Kidney glomerular epithelial cell (primary cell): ENCODE results near the gene RAB41.
"Not testable (repeated sequence)": the region's sequence is repeated elsewhere in the genome, so short reads cannot be mapped to it uniquely, and the experiment has no call there.

ENCODE experiments used
- DNase-seq: peaks from one replicate; lab custom pipeline; 2025; lab: John Stamatoyannopoulos, UW

RAB41 gene

DNA sequence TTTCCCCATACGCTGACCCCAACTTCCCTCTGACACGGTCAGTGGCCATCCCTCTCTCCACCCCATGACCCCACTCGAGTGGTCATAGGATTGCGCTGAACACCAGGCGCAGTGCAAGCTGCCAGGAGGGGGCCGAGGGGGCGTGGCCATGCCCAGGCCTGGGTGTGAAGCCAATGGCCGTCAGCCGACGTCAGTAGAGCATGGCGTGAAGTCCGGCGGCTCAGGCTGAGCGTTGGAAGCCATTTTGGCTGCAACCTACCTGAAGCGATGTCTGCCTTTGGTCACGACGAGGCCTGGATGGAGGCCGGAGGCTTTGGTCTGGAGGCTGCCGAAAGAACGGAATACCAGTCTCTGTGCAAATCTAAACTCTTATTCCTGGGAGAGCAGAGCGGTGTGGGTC, at the start of gene RAB41:
TSS of gene RAB41 (plus strand) at position 222 of the 400 bp plus-strand sequence. CDS start at position 268, 46 bp downstream.
- no peak for DNase-seq

DNA sequence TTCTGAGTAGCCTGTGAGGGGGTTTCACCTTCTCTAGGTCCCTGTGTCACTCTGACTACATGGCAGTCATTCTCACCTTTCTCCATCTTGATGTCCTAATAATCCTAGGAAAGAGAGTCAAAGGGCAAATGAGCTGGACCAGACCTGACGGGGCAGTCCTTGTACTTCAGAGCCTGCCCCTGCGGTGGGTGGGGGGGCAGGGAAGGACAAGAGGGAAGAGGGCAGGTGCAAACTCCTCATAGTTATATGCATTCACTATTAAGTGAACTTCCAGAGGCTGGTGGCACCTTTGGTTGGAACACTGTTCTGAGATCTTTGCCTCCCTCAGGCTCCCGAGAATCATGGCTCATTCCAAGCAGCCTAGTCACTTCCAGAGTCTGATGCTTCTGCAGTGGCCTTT, 47.6 kb upstream of the RAB41 start, which contains the start of gene AWAT1:
TSS of gene AWAT1 (plus strand) at position 301 of the 400 bp plus-strand sequence. CDS start at position 342, 41 bp downstream.
- DNase-seq = no peak

DNA sequence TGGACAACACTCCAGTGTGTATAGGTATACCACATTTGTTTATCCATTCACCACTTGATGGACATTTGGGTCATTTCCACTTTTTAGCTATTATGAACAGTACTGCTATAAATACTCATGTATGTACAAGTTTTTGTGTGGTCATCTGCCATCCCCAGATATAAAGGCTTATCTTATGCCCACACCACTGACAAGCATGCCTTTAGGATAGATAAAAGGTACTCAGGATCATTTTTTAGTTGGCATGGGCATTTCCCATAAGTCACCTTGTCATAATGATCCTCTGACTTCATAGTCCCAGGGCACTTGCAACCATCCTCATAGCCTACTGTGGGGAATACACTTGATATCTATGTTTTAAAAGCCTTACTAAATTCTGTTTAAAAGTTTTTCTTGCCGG, 41.2 kb upstream of the RAB41 start:
- no peak for DNase-seq

DNA sequence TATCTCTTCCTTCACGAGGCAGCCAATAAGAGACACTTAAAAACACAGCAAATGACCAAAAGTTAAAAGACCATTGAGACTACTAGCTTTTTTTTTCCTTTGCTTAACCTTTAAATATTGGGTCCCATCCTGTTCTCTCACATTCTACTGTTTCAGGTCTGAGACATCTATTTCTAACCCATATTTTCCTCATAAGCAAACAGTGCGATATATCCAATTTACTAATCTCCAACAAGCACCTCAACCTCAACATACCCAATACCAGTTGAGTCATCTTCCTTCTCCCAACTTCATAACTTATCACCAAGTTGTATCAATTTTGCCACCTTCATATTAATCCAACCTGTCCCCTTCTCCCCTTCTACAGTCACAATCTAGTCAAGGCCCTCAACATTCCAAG, 40.5 kb upstream of the RAB41 start:
- DNase-seq = no peak

DNA sequence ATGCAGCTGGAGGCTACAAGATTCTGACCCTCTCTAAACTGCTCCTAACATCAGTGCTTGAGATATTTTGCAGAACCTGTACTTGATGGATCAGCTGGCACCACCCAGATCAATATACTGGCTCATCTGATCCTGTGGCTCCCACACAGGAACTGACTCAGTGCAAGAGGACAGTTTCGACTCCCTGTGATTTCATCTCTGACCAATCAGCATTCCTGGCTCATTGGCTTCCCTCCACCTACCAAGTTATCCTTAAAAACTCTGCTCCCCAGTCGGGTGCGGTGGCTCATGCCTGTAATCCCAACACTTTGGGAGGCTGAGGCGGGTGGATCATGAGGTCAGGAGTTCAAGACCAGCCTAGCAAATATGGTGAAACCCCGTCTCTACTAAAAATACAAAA, 38.4 kb upstream of the RAB41 start:
- not testable (repeated sequence) for DNase-seq

DNA sequence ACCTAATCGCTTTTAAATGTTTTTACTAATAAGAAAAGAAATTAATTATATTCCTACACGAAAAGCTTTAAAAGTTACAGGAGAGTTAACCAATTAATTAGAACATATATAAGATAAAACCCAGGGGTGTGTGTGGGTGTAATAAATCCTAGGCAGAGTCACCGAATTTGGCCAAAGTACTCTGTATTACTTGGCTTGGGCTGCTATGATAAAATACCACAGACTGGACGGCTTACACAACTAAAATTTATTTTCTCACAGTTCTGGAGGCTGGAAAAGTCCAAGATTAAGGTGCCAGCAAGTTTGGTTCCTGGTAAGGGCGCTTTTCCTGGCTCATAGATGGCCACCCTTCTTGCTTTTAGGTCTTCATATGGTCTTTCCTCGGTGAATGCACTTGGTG, 37.1 kb upstream of the RAB41 start:
- no peak for DNase-seq

DNA sequence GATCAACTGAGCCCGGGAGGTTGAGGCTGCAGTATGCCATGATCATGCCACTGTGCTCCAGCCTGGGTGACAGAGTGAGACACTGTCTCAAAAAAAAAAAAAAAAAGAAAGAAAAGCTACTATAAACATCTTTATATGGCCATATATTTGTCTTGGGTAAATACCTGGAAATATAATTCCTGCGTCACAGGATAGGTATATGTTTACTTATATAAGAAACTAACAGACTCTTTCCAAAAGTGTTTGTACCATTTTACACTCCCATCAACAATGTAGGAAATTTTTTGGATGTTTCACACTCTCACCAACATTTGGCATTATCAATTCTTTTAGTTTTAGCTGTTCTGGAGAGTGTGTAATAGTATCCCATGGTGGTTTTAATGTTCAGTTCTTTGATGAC, 34.7 kb upstream of the RAB41 start:
- DNase-seq = no peak

DNA sequence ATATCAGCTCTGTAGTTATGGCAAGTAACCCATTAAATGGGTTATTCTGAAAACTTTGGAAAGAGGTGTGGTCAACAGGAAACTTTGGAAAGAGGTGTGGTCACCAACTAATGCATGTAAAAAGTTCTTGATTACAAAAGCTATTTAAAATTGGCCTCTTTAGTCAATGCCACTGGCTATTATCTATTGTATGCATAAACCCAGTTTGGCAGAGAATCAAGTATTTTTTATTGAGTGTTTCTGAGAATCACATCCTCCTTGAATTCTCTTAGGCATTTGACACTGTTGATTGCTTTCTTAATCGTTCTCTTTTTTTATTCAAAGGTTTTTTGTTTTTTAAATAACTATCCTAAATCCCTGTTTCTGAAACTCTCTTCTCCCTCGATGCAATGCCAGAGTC, 29.5 kb upstream of the RAB41 start:
- no peak for DNase-seq

DNA sequence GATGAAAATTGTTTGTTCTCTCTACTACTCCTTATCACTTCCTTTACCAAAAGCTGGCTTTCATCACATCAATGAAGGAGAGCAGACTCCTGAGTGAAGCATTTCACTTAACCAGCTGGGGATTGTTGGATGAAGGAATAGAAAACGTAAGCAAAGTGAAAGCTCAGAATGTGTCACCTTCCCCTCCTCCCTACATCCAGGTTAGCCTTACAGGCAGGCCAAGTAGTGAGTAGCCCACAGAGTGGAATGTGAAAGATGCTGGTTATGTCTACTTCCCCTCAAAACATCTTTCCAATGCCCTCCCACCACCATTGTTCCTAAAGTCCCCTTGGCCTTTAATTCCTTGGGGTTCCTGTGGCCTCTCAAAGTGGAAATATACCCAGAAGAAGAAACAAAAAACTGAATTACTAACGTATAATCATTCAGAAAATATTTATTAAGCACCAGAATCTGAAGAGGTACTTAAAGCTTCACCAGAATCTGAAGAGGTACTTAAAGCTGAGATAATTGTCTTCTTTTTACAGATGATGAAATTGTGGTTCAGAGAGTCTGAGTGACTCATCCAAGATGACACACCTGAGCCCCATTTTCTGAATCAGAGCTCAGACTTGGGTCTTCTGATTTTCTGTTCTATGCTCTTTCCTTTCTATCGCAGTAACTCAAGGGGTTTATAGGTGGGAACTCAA, 28.5 kb upstream of the RAB41 start:
- DNase-seq = peak; percentile 26

DNA sequence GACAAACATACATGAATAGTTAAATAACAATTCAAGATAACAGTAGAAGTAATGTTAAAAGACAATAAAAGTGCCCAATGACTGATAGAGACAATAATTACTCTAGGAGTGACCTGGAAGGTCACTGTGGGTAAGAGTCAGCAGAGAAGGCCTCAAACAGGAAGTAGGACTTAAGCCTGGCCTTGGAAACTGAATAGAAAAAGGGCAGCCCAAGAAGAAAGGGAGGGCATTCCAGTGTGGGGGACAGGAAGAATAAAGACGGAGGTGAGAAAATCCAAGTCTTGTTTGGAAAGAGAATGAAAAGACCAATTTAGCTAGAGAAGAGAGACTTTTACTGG, 27.9 kb upstream of the RAB41 start:
- peak; percentile 26 for DNase-seq

DNA sequence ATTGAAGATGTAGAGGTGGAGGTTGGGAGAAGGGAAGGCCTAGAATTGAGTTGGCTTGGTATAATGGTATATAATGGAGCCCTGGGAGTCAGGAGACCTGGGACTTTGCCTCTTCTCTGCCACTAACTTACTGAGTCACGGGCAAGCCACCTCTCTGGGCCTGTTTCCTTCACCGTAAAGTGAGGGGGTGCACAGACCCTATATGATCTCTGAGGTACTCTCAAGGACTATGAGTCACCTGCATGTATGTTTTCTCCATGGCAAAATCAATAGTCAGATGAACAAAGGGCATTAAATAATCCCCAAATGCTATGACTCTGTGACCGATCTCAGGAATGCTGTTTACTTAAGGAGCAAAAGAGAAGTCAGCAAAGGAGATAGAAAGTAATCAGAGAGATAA, 27.1 kb upstream of the RAB41 start:
- DNase-seq = no peak

DNA sequence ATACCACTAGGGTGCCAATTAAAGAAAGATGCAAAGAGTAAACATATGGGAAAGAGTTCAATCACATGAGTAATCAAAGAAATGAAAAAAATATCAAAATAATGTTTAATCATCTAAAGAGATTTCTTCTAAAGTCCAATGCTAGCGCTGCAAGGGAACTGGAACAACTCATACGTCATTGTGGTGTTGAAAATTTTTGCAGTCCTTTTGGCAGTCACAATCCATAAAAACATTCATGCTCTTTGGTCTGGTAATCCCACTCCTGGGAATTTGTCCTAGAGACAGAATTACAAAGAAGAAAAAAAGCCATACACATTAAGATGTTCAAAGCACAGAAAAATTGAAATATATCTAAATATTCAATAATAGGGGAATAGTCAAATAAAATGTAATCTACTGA, 26.5 kb upstream of the RAB41 start:
- DNase-seq = no peak

DNA sequence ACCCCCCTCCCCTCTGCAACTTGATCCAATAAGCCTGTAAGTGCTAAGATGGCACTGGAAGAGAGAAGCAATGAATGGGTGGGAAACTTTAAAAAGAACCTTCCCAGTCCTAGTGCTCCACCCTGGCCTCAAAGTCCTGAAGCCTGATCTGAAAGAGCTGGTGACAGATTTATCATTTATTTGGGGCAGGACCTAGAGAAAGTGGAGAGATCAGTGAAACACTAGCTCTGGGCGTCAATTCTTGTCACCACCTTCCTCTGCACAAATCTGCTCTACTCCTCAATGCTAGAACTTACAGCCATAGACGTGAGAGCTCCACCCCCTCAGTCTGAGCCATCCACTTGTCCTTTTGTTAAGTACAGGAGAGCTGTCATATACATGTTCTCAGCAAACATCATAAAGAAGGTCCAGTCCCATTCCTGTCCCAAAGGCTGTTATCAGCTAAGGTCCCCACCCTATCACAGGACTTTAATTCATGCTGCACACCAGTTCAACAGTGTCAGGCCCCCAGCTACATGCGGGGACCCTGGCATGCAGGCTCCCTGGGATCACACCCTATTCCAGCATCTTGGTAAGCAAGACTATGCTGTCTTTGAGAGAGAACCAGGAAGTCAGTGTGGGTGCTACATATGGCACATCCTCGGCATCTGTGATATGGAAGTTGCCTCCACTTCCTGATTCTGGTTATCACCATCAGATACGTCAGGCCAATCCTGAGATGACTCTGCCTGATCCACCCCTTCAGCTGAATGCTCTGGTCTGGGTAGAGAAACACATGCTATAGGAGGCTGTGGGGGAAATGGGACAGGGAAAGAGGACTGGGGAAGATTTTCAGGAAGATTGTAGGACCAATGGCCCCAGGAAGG, 24.3 kb upstream of the RAB41 start:
- no peak for DNase-seq

DNA sequence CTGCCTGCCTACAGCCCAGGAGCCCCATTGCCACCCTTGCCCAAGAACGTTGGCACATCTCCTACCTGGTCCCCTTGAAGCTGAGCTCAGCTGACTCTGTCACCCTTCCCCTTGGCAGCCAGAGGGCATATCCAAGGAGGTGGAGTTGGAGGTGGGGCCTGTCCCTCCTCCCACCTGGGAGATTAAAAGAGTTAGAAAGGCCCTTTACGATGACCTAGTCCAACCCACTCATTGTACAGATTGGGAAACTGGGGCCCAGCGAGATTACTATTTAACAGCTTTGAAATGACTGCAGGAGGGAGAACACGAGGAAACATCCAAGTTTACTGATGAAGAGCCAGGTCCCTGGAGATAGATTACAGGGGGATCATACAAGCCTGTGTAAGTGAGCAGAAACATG, 21.9 kb upstream of the RAB41 start, which contains the start of gene P2RY4:
TSS of gene P2RY4 (minus strand) at position 101 of the 400 bp plus-strand sequence. CDS start 580 bp downstream, outside the sequence.
- DNase-seq = no peak

DNA sequence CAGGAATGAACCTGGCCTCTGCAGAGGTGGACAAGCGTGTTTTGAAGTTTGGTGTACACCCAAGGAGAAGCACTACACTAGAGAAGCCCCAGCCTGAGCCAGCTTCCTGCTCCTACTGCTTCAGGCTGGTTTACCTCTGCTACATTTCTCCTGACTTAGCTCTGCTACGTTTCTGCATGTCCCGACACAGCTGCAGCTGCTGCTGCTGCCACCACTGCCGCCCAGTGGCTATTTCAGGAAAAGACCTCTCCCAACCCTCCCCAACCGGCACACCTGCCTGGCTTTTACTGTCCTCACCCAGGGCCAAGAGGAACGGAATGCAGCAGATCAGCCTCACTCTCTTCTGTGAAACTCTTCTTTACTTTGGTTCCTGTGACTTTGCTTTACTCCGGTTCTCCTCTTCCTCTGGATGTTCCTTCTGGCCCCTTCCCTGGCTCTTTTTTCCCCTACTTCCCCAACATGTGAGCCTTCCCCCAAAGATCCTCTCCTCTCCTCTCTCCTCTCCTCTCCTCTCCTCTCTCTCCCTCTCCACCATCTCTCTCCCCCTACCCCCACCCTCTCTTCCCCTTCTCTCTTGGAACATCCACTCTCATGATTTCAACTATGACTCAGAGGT, 18.9 kb upstream of the RAB41 start:
- peak; percentile 3 for DNase-seq

DNA sequence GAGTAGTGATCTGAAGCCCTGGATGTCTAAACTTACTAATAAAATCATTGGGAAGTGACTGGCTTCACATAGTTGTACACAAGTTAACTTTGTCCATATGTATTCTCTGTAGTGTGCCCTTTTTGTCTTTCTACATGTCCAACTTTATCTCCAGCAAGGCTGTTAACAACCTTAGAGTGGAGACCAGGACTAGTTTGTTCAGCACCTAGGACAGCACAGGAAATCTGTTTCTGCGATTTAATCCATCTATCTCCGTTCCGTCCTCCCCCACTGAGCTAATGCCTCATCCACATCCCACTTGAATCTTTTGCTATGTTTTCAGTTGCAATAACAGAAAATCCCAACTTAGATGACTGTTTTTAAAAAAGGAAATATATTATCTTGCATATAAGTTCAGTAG, 17.2 kb upstream of the RAB41 start:
- DNase-seq = no peak

DNA sequence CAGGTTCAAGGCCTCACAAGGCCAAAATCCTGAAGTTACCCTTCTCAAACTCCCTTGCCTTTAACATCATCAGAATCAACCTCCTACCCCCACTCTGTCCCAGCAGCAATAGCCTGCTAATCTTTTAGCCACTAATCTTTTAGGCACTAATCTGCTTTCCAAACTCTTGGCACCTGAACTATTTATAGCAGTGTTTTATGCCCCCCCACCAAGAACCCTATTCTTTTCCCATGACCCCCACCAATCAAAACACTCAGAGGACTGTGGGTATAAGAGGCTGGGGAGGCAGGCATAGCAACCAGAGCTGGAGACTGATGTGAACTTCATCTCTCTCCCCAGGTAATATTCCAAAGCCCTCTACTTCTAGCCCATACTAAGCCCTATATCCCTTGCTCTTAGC, 13.9 kb upstream of the RAB41 start, which contains the start of gene ARR3:
TSS of gene ARR3 (plus strand) at position 301 of the 400 bp plus-strand sequence. CDS start 1,052 bp downstream, outside the sequence.
- no peak for DNase-seq

DNA sequence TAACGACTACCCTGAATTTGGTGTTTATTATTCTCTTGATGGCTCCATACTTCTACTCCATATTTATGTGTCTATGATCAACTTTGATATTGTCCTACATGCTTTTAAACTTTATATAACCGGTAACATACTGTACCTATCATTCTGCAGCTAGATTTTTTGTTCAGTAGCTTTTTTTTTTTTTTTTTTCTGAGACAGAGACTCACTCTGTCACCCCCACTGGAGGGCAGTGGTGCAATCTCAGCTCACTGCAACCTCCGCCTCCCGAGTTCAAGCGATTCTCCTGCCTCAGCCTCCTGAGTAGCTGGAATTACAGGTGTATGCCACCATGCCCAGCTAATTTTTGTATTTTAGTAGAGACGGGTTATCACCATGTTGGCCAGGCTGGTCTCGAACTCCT, 7.9 kb upstream of the RAB41 start:
- DNase-seq = not testable (repeated sequence)

DNA sequence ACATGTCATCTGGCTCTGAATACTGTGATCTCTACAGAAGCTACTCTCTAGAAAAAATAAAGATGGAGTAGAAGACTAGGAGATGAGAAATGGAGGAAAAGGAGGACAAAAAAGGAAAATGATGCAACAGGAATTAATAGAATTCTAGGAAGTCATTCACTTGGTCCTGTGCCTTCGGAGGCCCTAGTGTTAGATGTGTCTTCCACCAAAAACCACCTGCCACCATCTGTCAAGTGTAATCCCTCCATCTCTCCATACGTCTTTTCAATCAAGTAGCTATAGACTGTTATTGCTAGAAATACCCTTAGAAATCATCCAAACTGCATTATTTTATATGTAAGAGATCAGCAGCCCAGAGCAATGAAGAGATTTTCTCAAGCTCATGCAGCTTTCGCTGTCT, 2.9 kb upstream of the RAB41 start:
- DNase-seq = no peak

DNA sequence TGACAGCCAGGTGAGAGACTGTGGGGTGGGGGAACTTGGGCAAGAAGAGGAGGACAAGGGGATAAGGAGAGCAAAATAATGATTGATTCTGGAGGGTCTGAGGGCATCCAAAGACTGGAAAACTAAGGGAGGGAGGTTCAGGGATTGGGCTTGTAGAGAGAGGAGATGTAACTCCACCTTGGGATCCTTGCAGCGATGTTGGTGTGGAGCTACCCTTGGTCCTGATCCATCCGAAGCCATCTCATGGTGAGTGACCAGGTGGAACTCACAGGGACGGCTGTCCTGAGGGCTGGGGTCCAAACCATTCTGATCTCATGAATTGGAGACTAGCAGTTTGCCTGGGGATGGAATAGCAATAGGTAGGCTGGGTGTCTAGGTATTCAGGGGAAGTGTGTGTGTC, 1.4 kb upstream of the RAB41 start:
- no peak for DNase-seq

DNA sequence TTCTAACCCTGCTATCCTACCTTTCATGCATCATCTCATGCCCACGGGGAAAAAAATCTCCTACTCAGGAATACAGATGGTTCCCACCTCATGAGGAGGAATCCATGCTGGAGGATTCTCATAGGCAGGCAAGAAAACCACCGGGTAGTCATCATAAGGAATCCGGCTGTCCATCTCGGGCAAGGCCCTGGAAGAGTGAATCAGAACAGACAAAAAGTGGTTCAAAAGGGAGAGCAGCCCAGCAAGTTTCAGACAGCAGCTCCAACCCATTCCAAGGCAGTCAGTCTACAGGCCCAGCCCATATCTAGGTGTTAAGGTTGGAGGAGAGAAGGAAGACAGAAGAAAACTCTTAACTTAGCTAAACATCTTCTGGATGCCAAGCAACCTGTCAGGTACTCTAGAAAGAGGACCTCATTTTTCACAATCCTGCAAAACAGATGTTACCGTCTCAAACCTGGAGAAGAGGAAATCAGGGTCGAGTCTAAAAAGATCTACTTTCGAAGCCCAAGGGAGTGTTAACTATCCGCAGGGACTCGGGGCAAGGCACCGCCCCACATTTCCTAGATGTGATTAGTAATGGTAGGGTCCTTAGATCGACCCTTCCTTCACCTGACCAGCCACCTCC, 7.3 kb downstream of the RAB41 start:
- DNase-seq = no peak
